ENCODE data around the gene EMC8. TPM values are rescaled to one million over a fixed set of nuclear protein-coding genes. Genes with fewer than 3 reads are reported as not detected.
A peak's percentile ranks its signal among the peaks of the same experiment; 100 is the strongest.

EMC8 gene
- total and polyA plus RNA-seq, 2 donors from 2014 or later: 20.9 to 24.7 TPM

DNA sequence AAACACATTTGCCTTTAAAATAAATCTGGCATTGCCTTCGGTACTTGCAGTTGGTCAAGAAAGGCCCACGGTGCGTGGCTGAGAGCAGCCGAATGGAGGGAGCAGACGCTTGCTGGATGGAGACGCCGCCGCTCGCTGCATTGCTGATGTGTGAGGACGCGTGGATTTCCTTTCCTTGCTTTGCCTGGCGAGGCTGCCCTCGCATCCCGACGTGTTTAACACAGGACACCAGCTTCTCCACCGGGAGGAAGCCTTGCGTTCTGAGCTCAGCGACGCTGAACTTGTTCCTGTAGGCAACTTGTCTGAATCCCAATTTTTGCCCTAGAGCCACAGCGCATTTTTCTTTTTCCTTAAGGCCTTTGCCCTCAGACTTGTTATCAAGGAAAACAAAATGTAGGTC lies 45.9 kb upstream of the EMC8 start:
- Histone ChIP-seq H3K9me3 (ENCODE audit: control insufficient read depth in 2 of 3, insufficient read depth in 1 of 3, low read length in 3 of 3) (no peaks in the 10 kb centered on the region), H3K36me3 (ENCODE audit: control insufficient read depth in 2 of 3, insufficient read depth in 3 of 3, low read length in 3 of 3) (no peaks in the 10 kb centered on the region), H3K27me3 (ENCODE audit: control insufficient read depth, insufficient read depth, low read length) (no peaks in the 10 kb centered on the region), H3K27ac (ENCODE audit: low read depth in 2 of 2, low read length in 2 of 2) (no peak overlapping the region), H3K4me1 (ENCODE audit: control insufficient read depth in 2 of 3, insufficient read depth in 2 of 3, low read depth in 1 of 3, low read length in 3 of 3) (no peaks in the 10 kb centered on the region), H3K4me3 (ENCODE audit: low read length in 3 of 3) (no peak overlapping the region), H3K9ac (ENCODE audit: low read length in 3 of 3) (no peak overlapping the region)
- TF ChIP-seq CTCF (IDR thresholded peaks at IDR 0.05; ENCODE audit: borderline replicate concordance, extremely low read depth, insufficient read depth): no peak
- FAIRE-seq: no peak
- intact Hi-C loops (cut with DNase I): no loop called here
- peak in 1 of 5 donors; percentile 61 for DNase-seq

DNA sequence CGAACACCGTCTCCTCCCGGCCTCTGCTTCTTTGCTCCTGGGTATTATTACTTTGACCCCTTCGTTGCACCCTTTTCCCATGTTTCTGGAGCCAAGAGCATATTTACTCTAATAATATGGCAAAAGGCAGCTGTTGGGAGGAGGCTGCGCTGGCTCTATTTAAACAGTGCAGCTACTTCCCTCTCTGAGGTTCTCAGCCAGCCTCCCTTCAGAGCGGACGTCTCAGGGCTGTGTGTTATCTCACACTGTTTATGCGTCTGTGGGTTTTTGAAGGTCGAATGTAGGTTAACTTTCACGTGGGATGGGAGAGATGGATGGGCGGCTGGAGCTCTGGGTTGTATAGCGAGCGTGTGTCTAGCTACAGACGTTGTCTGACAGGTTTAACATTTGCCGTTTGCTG lies 45.4 kb upstream of the EMC8 start:
- H3K4me3 ChIP-seq (ENCODE audit: low read length in 3 of 3): no peak overlapping the region
- H3K9me3 ChIP-seq (ENCODE audit: control insufficient read depth in 2 of 3, insufficient read depth in 1 of 3, low read length in 3 of 3): no peaks in the 10 kb centered on the region
- no peak for TF ChIP-seq CTCF (IDR thresholded peaks at IDR 0.05; ENCODE audit: borderline replicate concordance, extremely low read depth, insufficient read depth)
- H3K36me3 ChIP-seq (ENCODE audit: control insufficient read depth in 2 of 3, insufficient read depth in 3 of 3, low read length in 3 of 3): no peaks in the 10 kb centered on the region
- H3K4me1 ChIP-seq (ENCODE audit: control insufficient read depth in 2 of 3, insufficient read depth in 2 of 3, low read depth in 1 of 3, low read length in 3 of 3): no peaks in the 10 kb centered on the region
- H3K9ac ChIP-seq (ENCODE audit: low read length in 3 of 3): no peak overlapping the region
- DNase-seq: peak in 2 of 5 donors; percentile 22 to 52
- H3K27me3 ChIP-seq (ENCODE audit: control insufficient read depth, insufficient read depth, low read length): no peaks in the 10 kb centered on the region
- no peak overlapping the region for H3K27ac ChIP-seq (ENCODE audit: low read depth in 2 of 2, low read length in 2 of 2)
- intact Hi-C loops (cut with DNase I): no loop called here
- FAIRE-seq: no peak

- intact Hi-C loops (cut with DNase I): no loop called here
- DNase-seq (no peak), FAIRE-seq (no peak)
- no peak for TF ChIP-seq CTCF (IDR thresholded peaks at IDR 0.05; ENCODE audit: borderline replicate concordance, extremely low read depth, insufficient read depth)
- H3K36me3 ChIP-seq (ENCODE audit: control insufficient read depth in 2 of 3, insufficient read depth in 3 of 3, low read length in 3 of 3): no peaks in the 10 kb centered on the region
- no peak overlapping the region for H3K9ac ChIP-seq (ENCODE audit: low read length in 3 of 3)
- H3K27me3 ChIP-seq (ENCODE audit: control insufficient read depth, insufficient read depth, low read length): no peaks in the 10 kb centered on the region
- H3K4me1 ChIP-seq (ENCODE audit: control insufficient read depth in 2 of 3, insufficient read depth in 2 of 3, low read depth in 1 of 3, low read length in 3 of 3): no peaks in the 10 kb centered on the region
- H3K4me3 ChIP-seq (ENCODE audit: low read length in 3 of 3): no peak overlapping the region
- no peaks in the 10 kb centered on the region for H3K9me3 ChIP-seq (ENCODE audit: control insufficient read depth in 2 of 3, insufficient read depth in 1 of 3, low read length in 3 of 3)
- no peak overlapping the region for H3K27ac ChIP-seq (ENCODE audit: low read depth in 2 of 2, low read length in 2 of 2)
Observed at GRCh38 chr16:85844169-85844481, 44.8 kb upstream of the EMC8 start.

GRCh38 chr16:85843471-85844168 lies 44.3 kb upstream of the EMC8 start:
- peak in 1 of 5 donors; percentile 35 for DNase-seq

More at GRCh38 chr16:85843471-85844168, 44.3 kb upstream of the EMC8 start:
- H3K27ac ChIP-seq (ENCODE audit: low read depth in 2 of 2, low read length in 2 of 2): no peak overlapping the region
- no peaks in the 10 kb centered on the region for H3K36me3 ChIP-seq (ENCODE audit: control insufficient read depth in 2 of 3, insufficient read depth in 3 of 3, low read length in 3 of 3)
- no peak overlapping the region for H3K9ac ChIP-seq (ENCODE audit: low read length in 3 of 3)
- no peaks in the 10 kb centered on the region for H3K9me3 ChIP-seq (ENCODE audit: control insufficient read depth in 2 of 3, insufficient read depth in 1 of 3, low read length in 3 of 3)
- intact Hi-C loops (cut with DNase I): no loop called here
- FAIRE-seq: no peak
- H3K4me1 ChIP-seq (ENCODE audit: control insufficient read depth in 2 of 3, insufficient read depth in 2 of 3, low read depth in 1 of 3, low read length in 3 of 3): no peaks in the 10 kb centered on the region
- H3K4me3 ChIP-seq (ENCODE audit: low read length in 3 of 3): no peak overlapping the region
- no peaks in the 10 kb centered on the region for H3K27me3 ChIP-seq (ENCODE audit: control insufficient read depth, insufficient read depth, low read length)
- no peak for TF ChIP-seq CTCF (IDR thresholded peaks at IDR 0.05; ENCODE audit: borderline replicate concordance, extremely low read depth, insufficient read depth)

All from kidney (tissue), 14 donors.